Measurements from ENCODE around the gene RALGPS2.
"Not testable (repeated sequence)": the region's sequence is repeated elsewhere in the genome, so short reads cannot be mapped to it uniquely, and the experiment has no call there.

Gene RALGPS2

DNA sequence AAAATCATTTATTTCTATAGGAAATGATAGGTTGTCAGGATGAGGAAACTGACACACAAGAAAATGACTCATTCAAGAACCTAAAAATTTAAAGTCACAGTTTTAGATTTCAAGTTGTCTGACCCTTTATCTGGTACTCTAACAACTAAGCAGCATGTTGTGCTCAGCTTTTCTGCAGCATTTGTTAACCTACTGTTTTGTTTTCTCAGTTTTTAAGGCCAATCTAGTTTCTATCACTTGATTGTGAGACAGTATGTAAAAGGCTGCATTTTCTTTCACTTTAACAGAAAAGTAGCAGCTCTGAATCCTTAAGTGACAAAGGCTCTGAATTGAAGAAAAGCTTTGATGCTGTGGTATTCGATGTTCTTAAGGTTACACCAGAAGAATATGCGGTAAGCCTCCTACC is 59.1 kb downstream of the RALGPS2 start:
- no peak for DNase-seq

DNA sequence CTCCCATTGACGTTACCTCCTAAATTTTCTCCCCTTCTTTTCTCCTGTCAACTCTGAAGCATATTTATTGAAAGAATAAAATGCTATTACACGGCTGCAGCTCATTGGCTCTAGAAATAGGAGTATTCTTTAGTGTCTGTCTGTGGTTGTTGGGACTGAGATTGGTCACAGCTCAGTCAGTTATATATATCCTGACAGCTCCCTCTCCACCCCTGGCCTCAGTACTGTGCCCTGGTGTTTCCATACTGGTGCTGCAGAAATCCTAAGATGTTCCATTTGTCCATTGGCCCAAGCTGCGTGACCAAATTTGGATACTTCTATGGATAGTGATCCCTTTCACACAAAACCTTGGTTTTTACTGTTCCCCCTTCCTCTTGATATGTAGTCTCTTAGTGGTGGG is 67.3 kb downstream of the RALGPS2 start:
- no peak for DNase-seq

DNA sequence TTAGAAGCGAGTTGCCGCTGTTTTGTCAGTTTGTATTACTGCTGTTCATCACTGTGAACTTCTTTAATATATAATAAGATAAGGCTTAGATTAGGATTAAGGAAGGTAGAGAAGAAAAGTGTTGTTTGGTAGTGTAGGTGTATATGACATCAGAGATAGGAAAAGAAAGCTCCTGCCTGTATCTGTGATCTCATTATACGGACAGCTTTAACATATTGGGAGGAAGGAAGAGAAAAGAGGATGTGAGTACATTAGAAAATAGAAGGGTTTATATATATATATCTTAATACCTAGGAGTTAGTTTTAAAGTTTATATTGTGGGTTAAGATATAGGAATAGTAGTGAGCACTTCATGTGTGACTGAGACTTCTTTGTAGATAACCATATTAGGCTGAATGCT is 71.0 kb downstream of the RALGPS2 start:
- no peak for DNase-seq

DNA sequence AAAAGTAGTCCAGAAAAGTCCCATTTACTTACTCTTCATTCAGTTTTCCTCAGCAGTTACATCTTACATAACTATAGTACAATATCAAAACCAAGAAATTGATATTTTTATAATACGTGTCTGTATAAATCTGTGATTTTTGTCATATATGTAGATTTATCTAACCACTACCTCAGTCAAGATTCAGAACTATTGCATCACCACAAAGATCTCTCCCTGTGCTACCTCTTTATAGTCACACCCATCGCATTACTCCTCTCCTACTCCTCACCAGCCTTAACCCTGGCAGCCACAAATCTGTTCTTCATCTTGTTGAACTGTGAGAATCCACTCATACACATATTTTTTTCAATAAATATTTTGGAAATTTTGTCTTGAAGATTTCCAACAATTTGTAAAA is 72.5 kb downstream of the RALGPS2 start:
- no peak for DNase-seq

DNA sequence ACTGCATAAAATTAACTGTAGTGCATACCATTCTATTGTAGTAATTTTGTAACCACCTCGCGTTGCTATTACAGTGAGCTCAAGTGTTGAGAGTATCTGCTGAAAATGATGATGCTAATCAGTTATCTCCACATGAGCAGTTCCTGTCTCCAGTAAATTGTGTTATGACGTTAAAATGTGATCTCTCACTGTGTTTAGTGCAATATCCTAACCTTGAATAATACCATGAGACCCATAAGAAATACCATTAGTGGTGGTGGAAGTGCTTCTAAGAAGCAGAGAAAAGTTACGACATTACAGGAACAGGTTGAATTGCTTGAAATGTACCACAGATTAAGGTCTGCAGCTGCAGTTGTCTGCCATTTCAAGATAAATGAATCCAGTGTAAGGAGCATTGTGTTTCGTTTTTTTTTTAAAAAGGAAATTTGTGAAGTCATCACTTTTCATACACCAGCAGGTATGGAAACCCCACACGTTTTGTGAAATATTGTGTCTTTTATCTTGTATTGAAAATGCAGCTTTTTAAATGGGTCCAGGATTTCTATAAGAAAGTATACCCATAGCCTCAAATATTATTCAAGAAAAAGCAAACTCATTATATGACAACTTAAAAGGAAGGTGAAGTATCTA is 73.3 kb downstream of the RALGPS2 start:
- no peak for DNase-seq

DNA sequence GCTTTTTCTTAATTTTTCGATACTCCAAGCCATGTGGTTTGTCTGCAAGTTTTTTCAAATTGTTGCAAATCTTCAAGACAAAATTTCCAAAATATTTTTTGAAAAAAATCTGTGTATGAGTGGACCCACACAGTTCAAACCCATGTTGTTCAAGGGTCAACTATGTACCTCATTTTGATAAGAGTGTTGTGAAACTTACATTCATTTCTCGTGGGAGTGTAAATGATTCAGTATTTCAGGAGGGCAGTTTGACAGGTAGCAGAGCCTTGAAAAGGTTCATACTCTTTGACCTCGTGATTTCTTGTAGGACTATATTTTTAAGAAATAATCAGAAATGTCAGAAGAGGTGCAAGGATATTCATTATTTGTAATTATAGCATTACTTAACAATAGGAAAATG is 77.8 kb downstream of the RALGPS2 start:
- DNase-seq = no peak

DNA sequence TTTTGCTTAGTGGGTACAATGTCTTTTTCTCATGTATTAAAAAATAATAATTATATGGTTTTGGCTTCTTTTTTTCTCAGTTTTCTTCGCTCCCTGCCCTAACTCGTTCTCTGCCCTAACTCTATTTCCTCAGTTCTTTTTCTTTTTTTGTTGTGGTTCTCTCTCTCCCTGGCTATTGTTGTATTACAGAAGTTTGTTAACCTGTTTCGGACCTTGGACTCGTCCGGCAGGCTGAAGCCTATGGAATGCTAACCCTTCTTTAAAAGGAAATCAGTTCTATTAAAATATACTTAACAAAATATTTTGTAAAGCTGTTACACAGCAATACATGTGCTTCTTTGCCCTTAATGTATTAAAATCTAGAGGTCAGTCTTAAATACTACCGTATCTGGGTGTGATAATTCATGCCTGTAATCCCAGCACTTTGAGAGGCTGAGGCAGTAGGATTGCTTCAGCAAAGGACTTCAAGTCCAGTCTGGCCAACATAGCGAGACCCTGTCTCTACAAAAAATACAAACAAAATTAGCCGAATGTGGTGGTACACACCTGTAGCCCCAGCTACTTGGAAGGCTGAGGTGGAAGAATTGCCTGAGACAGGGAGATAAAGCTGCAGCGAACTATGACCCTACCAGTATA is 81.7 kb downstream of the RALGPS2 start:
- no peak for DNase-seq

DNA sequence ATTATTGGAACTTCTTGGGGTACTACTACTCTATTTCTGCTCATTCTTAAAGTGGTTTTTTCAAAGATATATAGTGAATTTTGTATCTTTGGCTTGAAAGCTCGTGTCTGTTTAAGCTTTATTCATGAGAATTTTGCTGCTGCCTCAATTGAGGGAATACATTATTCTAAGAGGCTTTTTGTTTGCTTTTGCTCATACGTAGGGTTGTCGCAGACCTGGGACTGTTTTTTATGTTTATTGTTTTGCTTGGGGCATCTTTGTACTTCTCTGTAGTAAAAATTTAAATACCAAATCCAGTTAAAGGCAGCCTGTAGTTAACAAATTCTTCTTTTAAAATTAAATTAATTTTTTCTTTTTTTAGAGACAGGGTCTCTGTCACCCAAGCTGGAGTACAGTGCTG is 83.5 kb downstream of the RALGPS2 start:
- no peak for DNase-seq

DNA sequence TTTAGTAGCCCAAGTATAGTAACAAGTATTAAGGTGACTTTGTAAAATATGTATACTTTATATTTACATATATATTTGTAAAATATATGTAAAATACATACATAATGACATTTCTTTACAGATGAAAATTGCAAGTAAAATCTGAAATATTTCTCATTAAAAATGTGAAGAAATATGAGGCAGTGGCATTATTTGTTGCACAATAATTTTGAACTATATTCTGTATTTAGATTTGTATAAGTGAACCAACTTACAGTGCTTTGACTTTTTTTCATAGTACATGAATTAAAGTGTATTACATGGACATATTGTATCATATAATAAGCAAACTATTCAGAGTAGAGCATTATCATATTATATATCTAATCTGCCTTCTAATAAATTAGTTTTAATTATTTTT is 85.5 kb downstream of the RALGPS2 start:
- no peak for DNase-seq

DNA sequence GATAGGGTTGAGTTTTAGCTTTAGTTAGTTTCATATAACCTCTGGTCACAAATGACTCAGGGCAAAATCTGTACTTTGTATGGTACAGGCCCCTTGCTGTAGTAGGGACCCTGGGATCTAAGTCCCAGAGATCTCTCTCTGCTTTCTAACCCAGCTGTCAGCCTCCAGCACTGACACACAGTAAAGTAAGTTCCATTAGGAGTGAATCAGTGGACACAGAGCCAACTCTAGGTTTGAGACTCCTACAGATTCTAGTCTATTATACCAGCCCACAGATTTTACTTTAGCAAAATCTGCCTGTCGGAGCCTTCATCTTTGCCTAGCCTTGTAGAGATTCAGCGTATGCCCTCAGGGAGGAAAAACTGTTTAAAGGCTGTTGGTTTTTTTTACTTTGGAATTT is 93.4 kb downstream of the RALGPS2 start:
- no peak for DNase-seq

DNA sequence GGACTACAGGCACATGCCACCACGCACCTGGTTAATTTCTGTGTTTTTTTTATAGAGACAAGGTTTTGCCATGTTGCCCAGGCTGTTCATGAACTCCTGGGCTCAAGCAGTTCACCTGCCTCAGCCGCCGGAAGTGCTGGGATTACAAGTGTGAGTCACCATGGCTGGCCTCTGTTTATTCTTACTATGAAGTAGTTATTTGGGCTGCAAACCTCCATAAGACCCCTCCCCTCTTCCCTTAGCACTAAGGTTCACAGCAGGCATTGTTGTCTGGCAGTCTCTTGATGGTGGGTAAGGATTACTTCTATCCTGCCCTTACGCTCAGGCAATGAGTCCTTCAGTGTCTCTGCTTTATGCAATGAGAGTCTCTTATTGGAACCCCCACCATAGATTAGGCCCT is 94.1 kb downstream of the RALGPS2 start:
- no peak for DNase-seq

DNA sequence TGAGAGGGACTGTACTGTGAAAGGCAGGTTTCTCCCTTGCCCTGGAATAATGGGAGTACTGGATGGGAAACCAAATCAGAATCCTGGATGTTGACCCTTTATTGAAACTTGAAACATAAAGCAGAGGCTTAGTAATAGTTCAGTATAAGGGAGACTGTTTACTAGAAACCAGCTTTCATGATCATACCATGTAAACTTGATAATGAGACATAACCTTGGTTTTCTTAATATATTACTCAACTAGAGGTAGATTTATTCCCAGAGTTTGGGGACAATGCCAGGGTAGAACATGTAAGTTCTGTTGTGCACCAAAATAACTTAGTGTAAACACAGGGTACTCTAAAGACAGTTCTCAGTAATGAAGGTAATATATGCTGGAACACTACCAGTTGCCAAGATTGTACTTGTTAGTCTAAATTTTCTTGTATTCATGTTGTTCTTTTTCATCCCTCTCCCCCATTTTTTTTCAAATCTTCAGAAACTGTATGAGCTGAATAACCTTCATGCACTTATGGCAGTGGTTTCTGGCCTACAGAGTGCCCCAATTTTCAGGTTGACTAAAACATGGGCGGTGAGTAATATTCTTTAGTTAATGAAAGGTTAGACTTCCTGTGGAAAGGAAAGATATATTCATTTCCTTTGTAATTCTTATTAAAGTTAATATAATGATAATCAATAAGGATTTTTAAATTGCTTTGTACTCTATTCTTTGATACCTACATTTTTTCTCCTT is 96.3 kb downstream of the RALGPS2 start:
- no peak for DNase-seq

DNA sequence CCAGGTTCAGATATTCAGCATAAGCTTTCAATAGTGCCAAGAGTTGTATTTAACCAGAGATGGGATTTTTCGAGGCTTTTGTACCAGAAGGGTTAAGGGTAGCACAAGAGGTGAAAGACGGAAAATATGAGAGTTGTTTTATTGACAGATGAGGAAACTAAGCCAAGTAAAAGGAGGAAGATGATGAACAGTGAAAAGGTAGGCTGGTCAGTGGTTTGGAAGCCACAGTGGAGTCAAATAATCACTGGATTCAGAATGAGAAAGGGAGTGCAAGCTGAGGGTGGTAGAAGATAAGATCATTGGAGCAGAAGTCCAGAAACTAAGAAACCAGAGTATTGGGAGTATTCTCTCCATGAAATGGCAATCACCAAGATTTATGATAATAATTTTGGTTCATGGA is 100.1 kb downstream of the RALGPS2 start:
- no peak for DNase-seq

DNA sequence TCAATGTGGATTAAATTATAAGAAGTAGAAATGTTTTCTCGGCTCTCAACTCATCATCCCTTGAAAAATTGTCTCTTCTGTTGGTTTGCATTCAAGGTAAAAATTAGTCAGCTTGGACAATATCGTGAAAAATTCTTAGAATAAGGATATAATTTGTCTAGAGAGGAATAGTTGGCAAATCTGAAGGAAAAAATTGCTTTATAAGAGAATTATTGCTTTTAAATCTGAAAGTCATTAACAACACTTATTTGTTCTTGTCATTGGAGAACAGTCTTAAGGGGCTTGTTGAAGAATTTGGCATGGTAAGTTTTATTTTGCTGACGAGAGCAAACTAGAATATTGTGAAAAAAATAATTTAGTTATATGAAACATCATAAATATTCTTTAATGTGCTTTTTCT is 119.4 kb downstream of the RALGPS2 start:
- DNase-seq = no peak

DNA sequence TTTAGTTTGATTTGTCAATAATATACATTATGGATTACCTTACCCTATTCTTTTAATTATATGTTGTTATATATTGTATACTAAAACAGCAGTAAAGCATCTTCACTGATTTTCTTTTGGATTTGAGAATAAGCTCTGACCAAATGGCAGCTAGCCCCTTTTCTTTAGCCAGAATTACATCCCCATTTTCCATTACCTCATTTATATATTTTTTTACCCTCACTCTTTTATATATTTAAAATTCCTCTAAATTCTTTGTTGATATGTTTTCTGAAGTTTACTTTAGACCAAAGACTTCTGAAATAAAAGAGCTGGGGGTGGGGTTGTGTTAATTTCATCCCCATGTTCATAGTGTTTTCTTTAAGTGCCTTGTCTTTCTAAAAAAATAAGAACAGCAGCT is 121.3 kb downstream of the RALGPS2 start:
- no peak for DNase-seq

DNA sequence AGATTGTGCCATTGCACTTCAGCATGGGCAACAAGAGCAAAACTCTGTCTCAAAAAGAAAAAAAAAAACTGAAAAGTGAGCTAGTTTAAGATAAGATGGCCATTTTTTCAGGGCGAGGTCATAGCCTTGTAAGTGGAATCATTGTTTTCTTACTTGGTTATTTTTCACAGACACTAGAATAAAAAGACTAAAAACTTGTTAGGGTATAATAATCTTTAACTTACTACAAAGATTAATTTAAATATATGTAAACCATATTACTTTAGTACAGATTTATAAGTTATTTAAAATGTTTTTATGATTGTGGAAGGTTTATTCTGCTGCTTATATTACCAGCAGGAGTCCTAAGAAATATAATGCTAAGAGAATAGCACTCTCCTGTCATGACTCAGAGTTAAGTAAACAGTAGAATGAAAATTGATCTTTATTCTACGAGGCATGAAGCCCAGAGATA is 122.4 kb downstream of the RALGPS2 start:
- DNase-seq = no peak

DNA sequence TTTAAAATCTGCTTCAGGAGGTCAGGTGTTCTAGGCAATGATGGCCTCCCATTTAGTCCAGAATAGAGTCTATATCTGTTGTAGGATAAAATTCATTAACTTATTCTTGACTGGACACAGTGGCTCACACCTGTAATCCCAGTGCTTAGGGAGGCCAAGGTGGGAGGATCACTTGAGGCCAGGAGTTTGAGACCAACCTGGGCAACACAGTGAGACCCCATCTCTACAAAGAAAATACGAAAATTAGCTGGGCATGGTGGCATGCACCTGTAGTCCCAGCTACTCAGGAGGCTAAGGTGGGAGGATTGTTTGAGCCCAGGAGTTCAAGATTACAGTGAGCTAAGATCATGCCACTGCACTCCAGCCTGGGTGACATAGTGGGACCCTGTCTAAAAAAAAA is 122.9 kb downstream of the RALGPS2 start:
- DNase-seq = not testable (repeated sequence)

DNA sequence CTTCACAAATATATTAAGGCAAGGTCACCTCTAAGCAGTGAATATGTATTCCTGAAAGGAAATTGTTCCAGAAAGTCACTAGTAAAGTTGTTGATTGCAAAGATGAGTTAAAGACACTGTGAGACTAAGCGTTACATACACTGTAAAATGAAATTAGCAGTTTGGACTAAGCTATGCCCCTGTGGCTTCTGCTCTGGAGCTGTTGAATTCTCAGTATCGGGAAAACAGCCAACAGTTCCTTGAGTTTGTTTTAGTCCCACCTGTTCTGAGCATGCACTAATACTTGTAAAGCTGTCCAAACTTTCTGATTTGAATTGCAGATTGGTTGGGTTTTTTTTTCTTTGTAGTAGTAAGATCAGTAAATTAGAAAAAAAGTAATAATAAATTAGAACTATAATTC is 124.9 kb downstream of the RALGPS2 start:
- no peak for DNase-seq

DNA sequence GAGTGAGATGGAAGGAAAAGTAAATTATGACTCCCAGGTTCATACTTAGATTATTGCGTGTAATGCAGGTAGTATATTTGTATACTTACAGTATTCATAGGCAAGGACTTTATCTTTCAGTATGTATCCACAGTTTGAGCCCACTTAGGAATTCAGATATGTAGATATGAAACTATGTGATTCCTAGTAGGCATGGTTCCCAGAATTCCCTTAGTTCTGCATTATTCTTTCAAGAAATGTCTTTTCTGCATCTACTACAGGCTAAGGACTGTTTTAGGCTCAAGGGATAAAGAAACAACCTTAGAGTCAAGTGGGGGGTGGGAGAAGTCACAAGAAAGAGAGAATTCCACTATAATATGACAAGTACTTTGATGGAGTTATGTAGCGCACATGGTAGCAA is 132.1 kb downstream of the RALGPS2 start:
- no peak for DNase-seq

DNA sequence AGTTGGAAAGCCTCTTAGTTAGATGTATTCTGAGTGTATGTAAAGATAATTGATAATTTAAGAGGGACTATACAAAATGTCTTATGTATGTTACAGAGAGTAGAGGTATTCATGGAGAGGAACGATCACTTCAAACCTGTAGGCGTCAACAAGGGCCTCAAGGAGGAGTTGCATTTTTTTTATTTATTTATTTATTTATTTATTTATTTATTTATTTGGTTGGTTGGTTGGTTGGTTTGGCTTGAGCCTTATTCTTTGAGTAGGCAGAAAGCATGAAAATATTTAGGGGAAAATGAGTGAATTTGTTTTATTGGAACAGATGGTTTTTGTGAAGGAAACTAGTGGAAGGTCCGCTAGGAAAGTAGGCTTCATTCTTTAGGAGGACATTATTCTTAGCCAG is 137.4 kb downstream of the RALGPS2 start:
- DNase-seq = no peak

DNA sequence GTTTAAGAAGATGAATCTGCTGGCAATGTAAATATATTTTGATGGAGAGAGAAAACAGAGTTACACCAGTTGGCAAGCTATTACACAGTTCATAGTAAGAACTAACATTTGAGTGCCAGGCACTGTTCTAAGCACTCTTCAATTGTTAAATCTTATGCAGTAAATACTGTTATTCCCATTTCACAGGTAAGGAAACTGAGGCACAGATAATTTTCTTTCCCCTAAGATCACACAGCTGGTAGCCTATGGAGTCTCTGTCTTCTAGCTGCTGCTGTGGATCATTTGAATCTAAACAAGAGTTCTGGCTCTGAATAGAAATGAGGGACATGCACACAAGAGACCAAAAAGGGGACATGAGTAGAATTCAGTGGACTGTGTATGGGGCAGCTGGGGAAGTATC is 137.8 kb downstream of the RALGPS2 start:
- DNase-seq = no peak

DNA sequence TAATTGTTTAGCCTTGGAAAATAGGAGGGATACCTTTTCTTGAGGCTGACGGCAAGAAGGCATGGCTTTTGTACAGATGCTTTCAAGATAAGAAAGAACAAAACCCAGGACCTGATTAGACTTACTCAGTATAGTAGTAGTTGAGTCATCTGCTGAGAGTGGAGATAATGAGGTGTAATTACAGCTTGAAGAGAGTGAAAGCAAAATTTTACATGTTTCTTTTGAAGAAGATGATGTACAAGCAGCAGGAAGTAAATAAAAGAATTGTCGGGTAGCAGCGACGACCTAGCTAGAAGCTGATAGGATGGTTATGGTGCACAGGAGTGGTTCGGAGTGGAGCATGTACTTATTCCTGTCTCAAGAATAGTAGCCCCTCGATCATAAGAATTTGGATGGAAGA is 139.3 kb downstream of the RALGPS2 start:
- DNase-seq = no peak

DNA sequence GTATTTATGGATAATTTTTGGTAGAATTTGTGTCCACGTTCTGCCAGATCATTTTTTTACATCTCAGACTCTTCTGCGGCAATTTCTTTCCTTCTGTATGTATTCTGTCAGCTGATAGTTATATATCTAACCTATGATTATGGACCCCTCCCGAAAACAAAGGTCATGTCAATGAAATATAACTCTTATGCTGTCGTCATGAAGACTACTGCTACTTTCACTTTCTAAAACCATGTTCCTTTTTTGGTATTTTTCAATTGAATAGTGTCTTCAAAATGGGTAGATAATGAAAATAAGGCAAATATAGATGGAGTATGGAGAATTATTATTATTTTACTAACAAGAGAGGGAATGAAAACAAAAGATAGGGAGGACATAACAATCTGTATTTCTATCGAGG is 142.6 kb downstream of the RALGPS2 start:
- DNase-seq = no peak

DNA sequence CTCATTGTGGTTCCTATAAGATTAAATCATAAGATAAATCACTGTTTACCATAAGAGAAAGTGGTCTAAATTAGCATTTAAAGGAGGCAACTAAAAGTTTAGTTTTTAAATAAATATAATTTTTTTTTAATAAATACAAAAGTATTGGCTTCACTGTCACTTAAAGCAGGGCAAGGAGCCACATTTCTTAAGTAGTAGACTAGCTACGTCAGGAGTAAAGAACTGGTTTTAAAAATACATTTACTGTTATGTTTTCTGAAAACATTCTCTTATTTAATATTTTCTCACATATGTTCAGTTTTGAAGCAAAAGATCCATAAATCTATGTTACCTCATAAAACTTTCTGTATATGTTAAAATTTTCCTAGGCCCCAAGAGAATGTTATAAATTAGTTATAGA is 143.7 kb downstream of the RALGPS2 start:
- DNase-seq = no peak
